ENCODE data around the gene COL9A1.

GRCh38 chr6:70312165-70312745 lies 9.4 kb upstream of the COL9A1 start:
- TF ChIP-seq EZH2 (IDR thresholded peaks at IDR 0.05; ENCODE audit: low read depth, low read length, severe bottlenecking) (no peak), CHD2 (IDR thresholded peaks at IDR 0.05; ENCODE audit: low read length) (no peak), CTCF (IDR thresholded peaks at IDR 0.05; ENCODE audit: control extremely low read depth in 1 of 3, insufficient read depth in 1 of 3, low read depth in 1 of 3, low read length in 3 of 3) (no peak), MAX (IDR thresholded peaks at IDR 0.05) (no peak)
